ENCODE results near the gene SBK1. TPM values are rescaled to one million over a fixed set of nuclear protein-coding genes. Genes with fewer than 3 reads are reported as not detected.

The SBK1 gene
- total RNA-seq, 1 experiment from 2014 or later, result 6.7 TPM

- intact Hi-C loops (cut with micrococcal nuclease; ENCODE audit: unreplicated experiment), result no loop called here
- Histone ChIP-seq H3K9me3 (no peaks in the 10 kb centered on the region), H3K4me3 (ENCODE audit: low read depth, low read length) (no peak overlapping the region), H3K36me3 (ENCODE audit: control insufficient read depth, insufficient read depth, low read length) (no peaks in the 10 kb centered on the region), H3K27me3 (replicated peaks; ENCODE audit: control insufficient read depth, insufficient read depth, low read length) (no peaks in the 10 kb centered on the region), H3K4me1 (no peaks in the 10 kb centered on the region)
- H3K4me3 Mint-ChIP-seq (ENCODE audit: unreplicated experiment), result no peak overlapping the region
- no peak for TF ChIP-seq CTCF (IDR thresholded peaks at IDR 0.05; ENCODE audit: insufficient read depth in 1 of 2, low read depth in 1 of 2, low read length in 1 of 2, severe bottlenecking in 1 of 2, unreplicated experiment in 1 of 2)
- H3K9me3 Mint-ChIP-seq (ENCODE audit: unreplicated experiment), result no peaks in the 10 kb centered on the region
- ChIA-PET CTCF (interaction anchor here (0.6 kb wide), 1 partner anchor 392 kb away, joined by 3 read pairs; no protein-coding TSS in a partner anchor), POLR2A (no interaction called here)
- peaks cover 7% of the 10 kb centered on the region for H3K4me1 Mint-ChIP-seq (ENCODE audit: low read depth, unreplicated experiment)
- DNase-seq, result no peak
- H3K27ac Mint-ChIP-seq (ENCODE audit: unreplicated experiment), result no peak overlapping the region
- no TSS peak for BruUV-seq (replicated peaks)
- H3K27me3 Mint-ChIP-seq (ENCODE audit: insufficient read depth, unreplicated experiment), result no peaks in the 10 kb centered on the region
- H3K36me3 Mint-ChIP-seq (ENCODE audit: insufficient read depth, unreplicated experiment), result no peaks in the 10 kb centered on the region
These were observed 25.9 kb downstream of the SBK1 start for GRCh38 chr16:28318042-28318744.

GRCh38 chr16:28319476-28320022, 27.2 kb downstream of the SBK1 start:
- Mint-ChIP-seq H3K36me3 (ENCODE audit: insufficient read depth, unreplicated experiment) (no peaks in the 10 kb centered on the region), H3K27ac (ENCODE audit: unreplicated experiment) (peak overlapping the region; percentile 23), H3K4me1 (ENCODE audit: low read depth, unreplicated experiment) (peaks cover 12% of the 10 kb centered on the region), H3K4me3 (ENCODE audit: unreplicated experiment) (no peak overlapping the region), H3K9me3 (ENCODE audit: unreplicated experiment) (no peaks in the 10 kb centered on the region), H3K27me3 (ENCODE audit: insufficient read depth, unreplicated experiment) (no peaks in the 10 kb centered on the region)
- no peak overlapping the region for H3K4me3 ChIP-seq (ENCODE audit: low read depth, low read length)
- no peaks in the 10 kb centered on the region for H3K9me3 ChIP-seq
- ChIA-PET POLR2A (no interaction called here), CTCF (no interaction called here)
- H3K36me3 ChIP-seq (ENCODE audit: control insufficient read depth, insufficient read depth, low read length), result no peaks in the 10 kb centered on the region
- no peaks in the 10 kb centered on the region for H3K27me3 ChIP-seq (replicated peaks; ENCODE audit: control insufficient read depth, insufficient read depth, low read length)
- intact Hi-C loops (cut with micrococcal nuclease; ENCODE audit: unreplicated experiment), result no loop called here
- BruUV-seq (replicated peaks), result no TSS peak
- DNase-seq, result no peak
- H3K4me1 ChIP-seq, result 0 out of 2 replicates have a peak, but pooled peaks cover 4% of the 10 kb centered on the region
- TF ChIP-seq CTCF (IDR thresholded peaks at IDR 0.05; ENCODE audit: insufficient read depth in 1 of 2, low read depth in 1 of 2, low read length in 1 of 2, severe bottlenecking in 1 of 2, unreplicated experiment in 1 of 2), result no peak

GRCh38 chr16:28320023-28320561, 27.8 kb downstream of the SBK1 start:
- CTCF ChIA-PET, result no interaction called here

More at GRCh38 chr16:28320023-28320561, 27.8 kb downstream of the SBK1 start:
- intact Hi-C loops (cut with micrococcal nuclease; ENCODE audit: unreplicated experiment), result no loop called here
- H3K9me3 ChIP-seq, result no peaks in the 10 kb centered on the region
- H3K27me3 Mint-ChIP-seq (ENCODE audit: insufficient read depth, unreplicated experiment), result no peaks in the 10 kb centered on the region
- no peak overlapping the region for H3K27ac Mint-ChIP-seq (ENCODE audit: unreplicated experiment)
- TF ChIP-seq CTCF (IDR thresholded peaks at IDR 0.05; ENCODE audit: insufficient read depth in 1 of 2, low read depth in 1 of 2, low read length in 1 of 2, severe bottlenecking in 1 of 2, unreplicated experiment in 1 of 2), result no peak
- H3K9me3 Mint-ChIP-seq (ENCODE audit: unreplicated experiment), result no peaks in the 10 kb centered on the region
- H3K4me3 Mint-ChIP-seq (ENCODE audit: unreplicated experiment), result no peak overlapping the region
- POLR2A ChIA-PET, result no interaction called here
- BruUV-seq (replicated peaks), result no TSS peak
- H3K27me3 ChIP-seq (replicated peaks; ENCODE audit: control insufficient read depth, insufficient read depth, low read length), result no peaks in the 10 kb centered on the region
- H3K4me1 Mint-ChIP-seq (ENCODE audit: low read depth, unreplicated experiment), result peaks cover 13% of the 10 kb centered on the region
- H3K4me3 ChIP-seq (ENCODE audit: low read depth, low read length), result no peak overlapping the region
- no peaks in the 10 kb centered on the region for H3K36me3 ChIP-seq (ENCODE audit: control insufficient read depth, insufficient read depth, low read length)
- DNase-seq, result no peak
- H3K36me3 Mint-ChIP-seq (ENCODE audit: insufficient read depth, unreplicated experiment), result no peaks in the 10 kb centered on the region
- H3K4me1 ChIP-seq, result 0 out of 2 replicates have a peak, but pooled peaks cover 4% of the 10 kb centered on the region

All from Caco-2 (cell line).